Epithelial cell of proximal tubule (primary cell): ENCODE measurements around the gene CADPS. TPM values are rescaled to one million over a fixed set of nuclear protein-coding genes. Genes with fewer than 3 reads are reported as not detected.
A peak's percentile ranks its signal among the peaks of the same experiment; 100 is the strongest.

Experiments
- DNase-seq: peaks from one replicate; pipeline ENCODE4 v3.0.0-alpha.2; 2011; ENCODE audit warnings: low read depth
- H3K4me3 ChIP-seq: 2 replicates; pipeline ENCODE4 v1.5.1; 2011; ENCODE audit warnings: low read depth, mild to moderate bottlenecking, low read length
- total RNA-seq: library from RNA; depleted of rRNA; stranded (reverse); fragments of >200 nt; gene quantifications from 2 replicates; pipeline ENCODE4 v1.2.3, GENCODE V29; 2015
- TF ChIP-seq, protein P1 (sequence below): conservative IDR thresholded peaks from 2 replicates; pipeline ENCODE4 v1.5.1; 2012; ENCODE audit warnings: low read depth, mild to moderate bottlenecking, low read length

The CADPS gene
- total RNA-seq, result not detected in 2 replicates

- DNase-seq, result no peak
- TF ChIP-seq, protein P1, sequence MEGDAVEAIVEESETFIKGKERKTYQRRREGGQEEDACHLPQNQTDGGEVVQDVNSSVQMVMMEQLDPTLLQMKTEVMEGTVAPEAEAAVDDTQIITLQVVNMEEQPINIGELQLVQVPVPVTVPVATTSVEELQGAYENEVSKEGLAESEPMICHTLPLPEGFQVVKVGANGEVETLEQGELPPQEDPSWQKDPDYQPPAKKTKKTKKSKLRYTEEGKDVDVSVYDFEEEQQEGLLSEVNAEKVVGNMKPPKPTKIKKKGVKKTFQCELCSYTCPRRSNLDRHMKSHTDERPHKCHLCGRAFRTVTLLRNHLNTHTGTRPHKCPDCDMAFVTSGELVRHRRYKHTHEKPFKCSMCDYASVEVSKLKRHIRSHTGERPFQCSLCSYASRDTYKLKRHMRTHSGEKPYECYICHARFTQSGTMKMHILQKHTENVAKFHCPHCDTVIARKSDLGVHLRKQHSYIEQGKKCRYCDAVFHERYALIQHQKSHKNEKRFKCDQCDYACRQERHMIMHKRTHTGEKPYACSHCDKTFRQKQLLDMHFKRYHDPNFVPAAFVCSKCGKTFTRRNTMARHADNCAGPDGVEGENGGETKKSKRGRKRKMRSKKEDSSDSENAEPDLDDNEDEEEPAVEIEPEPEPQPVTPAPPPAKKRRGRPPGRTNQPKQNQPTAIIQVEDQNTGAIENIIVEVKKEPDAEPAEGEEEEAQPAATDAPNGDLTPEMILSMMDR, result no peak
- H3K4me3 ChIP-seq, result peak within 1 kb of the TSS; percentile 36
Observed at GRCh38 chr3:62874711-62875557, at the start of gene CADPS. Gene CADPS (minus strand): TSS chr3:62875416. CDS start chr3:62875029, 387 bp downstream.

DNA sequence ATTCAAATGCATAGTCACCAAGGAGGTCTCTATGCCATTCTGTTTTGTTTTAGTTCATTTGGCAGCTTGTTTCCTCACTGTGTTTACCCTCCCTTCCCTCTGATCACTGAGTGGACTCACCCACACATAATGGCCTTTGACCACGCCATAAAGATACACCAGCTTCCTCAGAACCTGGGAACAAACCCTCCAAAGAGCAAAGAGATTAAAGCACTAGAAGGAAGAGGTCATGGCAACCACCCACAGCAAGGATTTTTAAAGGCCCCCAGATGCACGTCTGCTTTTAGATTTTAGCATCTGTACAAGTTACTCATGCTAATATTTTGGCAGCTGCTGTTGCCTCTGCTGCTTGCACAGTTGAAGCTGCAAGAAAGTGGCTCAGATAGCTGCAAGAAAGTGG lies 47.9 kb upstream of the CADPS start:
- H3K4me3 ChIP-seq, result no peak overlapping the region
- TF ChIP-seq, protein P1, result no peak
- no peak for DNase-seq

DNA sequence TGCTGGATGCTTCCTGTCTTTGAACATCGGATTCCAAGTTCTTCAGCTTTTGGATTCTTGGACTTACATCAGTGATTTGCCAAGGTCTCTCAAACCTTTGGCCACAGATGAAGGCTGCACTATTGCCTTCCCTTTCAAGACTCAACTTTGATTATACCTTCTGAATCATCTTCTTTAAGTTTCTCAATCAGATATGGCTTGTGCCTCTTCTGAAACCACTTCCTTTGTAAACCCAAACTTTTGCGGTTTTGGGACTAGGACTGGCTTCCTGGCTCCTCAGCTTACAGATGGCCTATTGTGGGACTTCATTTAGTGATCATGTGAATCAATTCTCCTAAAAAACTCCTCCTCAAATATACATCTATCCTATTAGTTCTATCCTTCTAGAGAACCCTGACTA lies 47.1 kb upstream of the CADPS start:
- TF ChIP-seq, protein P1, result no peak
- DNase-seq, result no peak
- no peak overlapping the region for H3K4me3 ChIP-seq

DNA sequence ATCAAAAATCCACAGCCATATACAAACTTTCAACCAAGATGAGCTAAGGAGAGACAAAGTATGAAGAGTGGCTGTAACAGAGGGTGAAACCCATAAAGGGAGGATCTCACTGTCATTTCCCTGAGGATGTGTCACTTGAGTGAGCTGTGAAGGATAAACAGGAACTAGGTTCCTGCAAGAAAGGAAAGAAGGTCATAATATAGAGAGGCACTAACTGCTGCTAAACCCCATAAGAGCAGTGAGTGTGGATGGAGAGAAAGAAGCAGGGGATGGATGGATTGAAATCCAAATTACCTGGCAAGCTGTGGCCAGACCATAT lies 45.2 kb upstream of the CADPS start:
- no peak overlapping the region for H3K4me3 ChIP-seq
- DNase-seq, result no peak
- TF ChIP-seq, protein P1, result no peak

GRCh38 chr3:62919784-62920465 lies 44.7 kb upstream of the CADPS start:
- no peak overlapping the region for H3K4me3 ChIP-seq
- no peak for DNase-seq
- TF ChIP-seq, protein P1, result no peak

DNA sequence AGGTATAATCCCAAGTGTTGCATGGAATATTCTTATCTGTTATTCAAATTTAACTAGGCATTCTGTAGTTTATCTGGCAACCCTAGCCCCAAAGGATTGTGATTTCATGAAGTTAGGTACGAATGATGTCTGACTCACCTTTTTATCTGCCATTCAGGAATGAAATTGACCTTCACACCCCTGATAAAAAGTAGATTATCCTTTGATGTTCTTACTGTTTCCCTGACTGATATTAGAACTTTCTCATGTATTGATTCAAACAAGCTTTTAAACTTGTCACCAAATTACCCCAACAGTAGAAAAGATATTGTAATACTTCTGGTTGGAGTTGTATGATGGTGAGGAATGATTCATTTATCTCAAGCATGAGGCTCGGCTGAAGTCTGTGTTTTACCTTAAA lies 43.6 kb upstream of the CADPS start:
- H3K4me3 ChIP-seq, result no peak overlapping the region
- DNase-seq, result no peak
- TF ChIP-seq, protein P1, result no peak
